NCI-H1694 (cell line): Measurements from ENCODE around the gene PRXL2B.
"Not testable (repeated sequence)": the region's sequence is repeated elsewhere in the genome, so short reads cannot be mapped to it uniquely, and the experiment has no call there.

Experiments used
- DNase-seq: peaks from one replicate; lab custom pipeline; 2025; lab: John Stamatoyannopoulos, UW

PRXL2B gene

DNA sequence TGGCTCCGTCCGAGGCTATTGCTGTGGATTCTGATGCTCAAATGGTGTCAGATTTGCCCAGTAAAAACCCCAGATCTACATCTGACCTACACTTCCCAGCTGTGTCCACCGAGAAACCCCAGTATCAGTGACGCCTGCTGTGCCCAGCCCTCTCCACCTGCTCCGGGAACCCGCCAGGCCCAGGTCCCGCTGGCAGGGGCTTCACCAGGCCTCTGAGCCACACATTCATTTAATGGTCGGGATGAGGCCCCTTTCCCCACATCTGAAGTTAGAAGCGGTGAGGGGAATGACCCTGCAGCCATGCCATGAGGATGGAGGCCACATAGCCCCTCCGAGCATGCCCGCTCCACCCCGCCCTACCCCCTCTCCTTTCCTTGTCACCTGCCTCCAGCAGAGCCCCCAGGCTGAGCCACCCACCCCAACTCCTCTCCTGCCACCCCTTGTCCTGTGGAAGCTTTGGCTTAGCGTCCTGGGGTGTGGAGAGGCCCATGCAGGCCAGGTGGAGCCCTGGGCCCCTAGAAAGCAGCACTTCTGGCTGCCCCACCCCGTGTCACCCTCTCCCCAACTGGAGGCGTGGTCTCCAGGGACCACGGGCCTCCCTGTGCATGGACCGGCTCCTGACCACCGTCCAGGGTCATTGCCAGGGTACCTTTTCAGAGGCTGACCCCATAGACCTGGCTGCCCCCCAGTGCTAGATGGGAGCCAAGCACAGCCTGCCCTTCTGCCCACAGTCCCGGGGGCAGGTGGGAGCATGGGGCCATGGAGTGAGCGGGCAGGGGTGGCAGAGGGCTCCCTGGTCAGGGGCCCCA, 22.4 kb upstream of the PRXL2B start:
- DNase-seq = no peak

DNA sequence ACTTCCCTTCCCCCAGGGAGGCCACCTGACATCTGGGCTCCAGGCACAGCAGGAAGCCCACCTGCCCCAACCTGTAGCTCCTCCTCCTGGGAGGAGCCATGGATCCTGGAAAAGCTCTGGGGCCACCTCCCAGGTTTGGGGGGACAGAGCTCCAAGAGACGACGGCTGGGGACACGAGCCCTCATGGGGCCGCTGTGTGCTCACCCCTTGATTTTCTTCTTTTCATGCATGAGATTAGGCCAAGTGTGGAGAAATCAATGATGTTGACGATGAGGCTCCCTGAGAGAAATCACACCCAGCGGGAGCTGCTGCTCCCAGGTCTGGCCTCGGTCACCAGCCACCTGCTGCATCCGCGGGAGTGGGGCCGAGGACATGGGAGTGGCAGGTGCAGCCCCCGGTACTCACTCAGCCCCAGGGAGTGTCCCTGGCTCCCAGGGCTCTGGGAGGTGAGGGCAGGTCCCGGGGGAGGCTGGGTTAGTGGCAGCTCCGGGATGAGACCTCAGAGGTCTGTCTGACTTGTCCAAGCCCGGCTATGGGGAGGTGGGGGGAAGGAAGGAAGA, 21.7 kb upstream of the PRXL2B start:
- no peak for DNase-seq

- DNase-seq = no peak
These were observed 20.2 kb upstream of the PRXL2B start for GRCh38 chr1:2566101-2567045.

GRCh38 chr1:2567083-2567679, 19.4 kb upstream of the PRXL2B start:
- no peak for DNase-seq

GRCh38 chr1:2568187-2568816, 18.3 kb upstream of the PRXL2B start:
- DNase-seq = not testable (repeated sequence)

DNA sequence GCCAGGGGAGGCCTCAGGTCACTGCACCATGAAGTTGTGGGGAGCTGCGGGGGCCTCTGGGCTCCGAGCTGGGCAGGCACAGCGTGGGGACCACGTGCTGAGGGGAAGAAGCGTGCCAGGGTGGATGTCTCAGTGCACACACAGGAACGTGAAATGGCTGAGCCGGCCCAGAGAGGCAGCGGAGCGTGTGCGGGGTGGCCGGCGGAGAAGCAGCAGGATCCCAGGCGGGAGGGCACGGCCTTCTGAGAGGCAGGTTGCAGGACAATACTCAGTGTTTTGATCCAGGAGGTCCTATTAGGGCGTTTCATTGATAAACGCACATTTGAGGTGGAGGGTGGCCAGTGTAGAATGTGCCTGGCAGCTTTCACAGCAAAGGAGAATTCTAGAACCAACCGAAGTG, 17.5 kb upstream of the PRXL2B start:
- DNase-seq = no peak

DNA sequence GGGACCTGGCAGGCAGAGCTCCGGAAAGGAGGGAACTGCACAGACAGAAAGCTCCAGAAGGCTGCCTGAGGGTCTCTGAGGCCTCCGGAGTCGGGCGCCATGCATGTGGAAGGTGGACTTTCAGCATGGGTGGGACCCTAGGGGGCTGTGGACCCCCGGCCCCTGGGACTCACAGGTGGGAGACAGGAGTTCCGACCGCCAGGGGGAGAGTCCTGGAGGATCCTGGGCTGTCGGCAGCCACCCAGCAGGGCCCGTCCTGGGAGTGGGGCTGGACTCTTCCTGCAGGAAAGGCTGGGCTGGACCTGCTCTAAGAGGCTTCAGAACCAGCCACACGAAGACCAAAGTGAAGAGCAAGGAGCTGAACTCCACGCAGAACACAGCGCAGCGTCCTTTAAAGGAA, 16.9 kb upstream of the PRXL2B start:
- not testable (repeated sequence) for DNase-seq

DNA sequence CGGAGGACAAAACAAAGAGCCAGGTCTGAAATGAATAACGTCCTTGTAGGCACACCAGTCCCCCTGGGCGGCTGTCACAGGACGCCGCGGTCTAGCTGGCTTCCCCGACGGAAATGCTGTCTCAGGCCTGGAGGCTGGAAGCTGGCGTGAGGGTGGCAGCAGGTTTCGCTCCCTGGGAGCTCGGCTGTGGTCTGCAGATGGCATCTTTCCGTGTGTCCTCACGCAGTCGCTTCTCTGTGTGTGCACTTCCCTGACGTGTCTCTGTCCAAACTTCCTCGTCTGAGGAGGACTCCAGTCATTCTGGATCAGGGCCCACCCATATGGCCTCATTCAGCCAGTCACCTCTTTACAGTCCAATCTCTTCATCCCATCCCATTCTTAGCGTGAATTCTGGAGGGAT, 16.2 kb upstream of the PRXL2B start:
- no peak for DNase-seq

DNA sequence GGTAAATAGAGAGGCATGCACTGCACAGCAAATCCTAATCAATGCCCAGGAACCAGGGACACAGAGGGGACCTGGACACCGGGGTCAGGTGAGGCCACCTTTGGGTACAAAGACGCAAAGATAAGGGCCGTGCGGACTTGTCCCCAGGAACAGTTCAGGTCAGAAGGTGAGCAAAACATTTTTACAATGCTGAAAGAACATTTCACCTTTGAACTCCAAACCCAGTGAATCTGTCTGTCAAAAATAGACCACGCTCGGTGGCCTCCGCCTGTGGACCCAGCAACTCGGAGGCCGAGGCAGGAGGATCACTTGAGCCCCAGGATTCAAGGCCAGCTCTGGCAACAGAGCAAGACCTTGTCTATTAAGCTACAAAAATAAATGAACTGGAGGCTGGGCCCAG, 15.2 kb upstream of the PRXL2B start:
- no peak for DNase-seq

GRCh38 chr1:2573250-2573920, 13.2 kb upstream of the PRXL2B start:
- no peak for DNase-seq

DNA sequence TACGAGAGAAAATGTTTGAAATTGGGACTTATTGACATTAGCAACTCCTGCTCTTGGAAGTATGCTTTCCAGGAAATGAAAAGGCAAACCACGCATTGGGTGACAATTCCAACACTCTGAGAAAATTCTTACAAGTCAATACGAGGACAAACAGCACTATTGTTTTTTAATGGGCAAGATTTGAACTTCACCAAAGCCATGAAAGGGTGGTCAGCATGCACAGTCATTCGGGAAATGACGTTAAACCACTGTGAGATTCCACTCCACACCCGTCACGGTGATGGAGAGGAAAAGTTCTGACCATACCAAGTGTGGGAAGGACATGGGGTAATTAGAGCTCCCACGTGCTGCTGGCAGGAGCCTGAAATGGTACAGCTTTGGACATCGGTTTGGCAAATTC, 12.2 kb upstream of the PRXL2B start:
- DNase-seq = no peak

DNA sequence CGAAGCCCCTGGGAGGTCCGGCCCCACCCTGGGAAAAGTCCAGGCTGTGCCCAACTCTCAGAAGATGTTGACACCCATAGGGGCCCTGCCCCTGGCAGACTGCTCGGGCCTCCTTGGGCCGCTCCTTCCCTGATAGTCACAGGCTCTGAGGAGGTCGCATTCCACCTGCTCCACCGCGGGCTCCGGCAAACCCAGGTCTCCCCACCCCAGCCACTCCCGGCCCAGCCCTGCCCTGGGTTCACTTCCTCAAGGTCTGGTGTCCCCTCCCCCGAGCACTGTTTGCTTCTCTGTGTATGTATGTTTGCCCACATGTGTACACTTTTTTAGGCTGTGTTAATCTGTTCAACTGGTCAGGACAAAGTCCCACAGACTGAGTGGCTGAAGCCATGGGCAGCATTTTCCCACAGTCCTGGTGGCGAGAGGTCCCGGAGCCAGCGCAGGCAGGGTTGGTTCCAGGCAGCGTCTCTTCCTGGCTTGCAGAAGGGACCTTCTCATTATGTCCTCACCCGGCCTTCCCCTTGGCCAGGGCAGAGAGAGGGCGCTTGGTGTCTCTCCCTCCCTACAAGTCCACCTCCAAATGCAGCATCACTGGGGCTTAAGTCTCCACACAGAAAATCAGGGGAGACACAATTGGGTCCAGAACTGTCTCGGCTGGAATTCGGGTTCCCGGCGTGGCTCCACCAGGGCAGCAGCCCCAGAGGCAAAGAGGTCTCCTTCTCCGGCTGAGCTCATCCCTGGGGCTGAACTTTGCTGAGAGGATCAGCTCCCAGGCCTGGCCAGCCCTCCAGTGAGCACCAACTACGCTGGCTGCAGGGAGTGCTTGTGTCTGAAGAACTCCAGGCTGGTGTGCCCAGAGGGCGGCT, 10.5 kb upstream of the PRXL2B start:
- no peak for DNase-seq

GRCh38 chr1:2577565-2578075, 9.0 kb upstream of the PRXL2B start:
- not testable (repeated sequence) for DNase-seq

DNA sequence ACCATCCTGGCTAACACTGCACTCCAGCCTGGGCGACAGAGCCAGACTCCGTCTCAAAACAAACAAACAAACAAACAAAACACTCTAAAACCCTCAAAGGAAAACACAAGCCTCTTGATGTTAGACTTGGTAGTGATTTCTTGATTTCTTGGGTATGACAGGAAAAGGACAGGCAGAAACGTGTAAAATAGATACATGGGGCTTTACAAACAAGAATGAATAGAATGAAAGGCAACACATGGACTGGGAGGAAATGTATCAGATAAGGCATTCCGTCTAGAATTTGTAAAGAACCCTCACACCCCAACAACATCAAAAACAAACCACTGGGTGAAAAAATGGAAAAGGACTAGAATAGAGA, 7.8 kb upstream of the PRXL2B start:
- no peak for DNase-seq

- no peak for DNase-seq
These were observed 5.9 kb upstream of the PRXL2B start for GRCh38 chr1:2580691-2581090.

GRCh38 chr1:2582391-2582790, 4.2 kb upstream of the PRXL2B start:
- DNase-seq = no peak

DNA sequence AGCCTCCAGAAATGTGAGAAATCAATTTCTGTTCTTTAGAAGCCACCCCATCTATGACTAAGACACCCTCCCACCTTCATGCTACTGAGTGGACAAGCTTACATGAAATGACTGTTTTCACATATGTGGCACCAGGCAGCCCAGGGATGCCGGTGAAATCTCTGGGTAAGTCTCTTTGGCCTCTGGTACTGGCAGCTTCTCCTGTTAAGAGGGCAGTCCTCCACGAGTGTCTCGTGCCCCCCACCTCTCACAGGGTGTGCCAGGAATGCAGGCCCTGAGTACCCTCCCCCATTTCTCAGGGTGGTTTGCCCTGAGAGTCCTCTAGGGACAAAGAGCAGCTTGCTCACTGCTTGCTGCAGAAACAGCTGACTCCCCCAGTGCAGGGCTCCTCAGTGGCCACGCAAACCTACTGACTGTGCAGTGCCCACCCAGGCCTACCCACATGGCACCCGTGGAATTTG, 3.2 kb upstream of the PRXL2B start:
- no peak for DNase-seq

DNA sequence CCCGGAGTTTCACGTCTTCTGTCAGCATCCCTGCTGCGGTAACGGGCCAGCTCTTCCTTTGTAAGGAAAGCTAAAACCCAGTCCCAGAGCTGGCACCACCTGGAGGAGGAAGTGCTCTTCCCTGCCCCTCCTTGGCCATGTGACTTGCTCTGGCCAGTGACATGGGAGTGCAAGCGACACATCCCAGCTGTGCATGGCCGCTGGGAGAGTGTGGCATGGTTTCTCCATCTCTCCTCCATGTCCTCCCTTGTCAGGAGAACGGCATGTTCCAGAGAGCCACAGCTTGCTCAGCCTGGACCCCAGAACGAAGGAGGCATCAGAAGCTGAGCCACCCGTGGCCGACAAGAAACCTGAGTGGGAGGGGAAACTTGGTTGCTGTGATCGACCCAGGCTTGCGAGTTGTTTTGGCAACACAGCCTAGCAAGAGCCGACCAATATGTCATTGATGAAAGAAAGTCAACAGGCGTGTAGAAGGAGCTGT, 2.7 kb upstream of the PRXL2B start:
- DNase-seq = no peak

- DNase-seq = no peak
These were observed 1.8 kb upstream of the PRXL2B start for GRCh38 chr1:2584686-2585317.
